Ishikawa (cell line): ENCODE measurements around the gene RAB37.

Experiments used
- CEBPB ChIP-seq: IDR thresholded peaks from 2 replicates; pipeline ENCODE4 v1.6.1; 2012
- CREB1 ChIP-seq: IDR thresholded peaks from 2 replicates; pipeline ENCODE4 v1.6.1; 2012; ENCODE audit warnings: low read depth
- EGR1 ChIP-seq: IDR thresholded peaks from 2 replicates; pipeline ENCODE4 v1.6.1; 2012
- EP300 ChIP-seq: IDR thresholded peaks from 2 replicates; pipeline ENCODE4 v1.6.1; 2012; ENCODE audit warnings: borderline replicate concordance
- FOXM1 ChIP-seq: IDR thresholded peaks from 2 replicates; pipeline ENCODE4 v1.6.1; 2012; ENCODE audit warnings: low read depth, borderline replicate concordance
- MAX ChIP-seq: IDR thresholded peaks from 2 replicates; pipeline ENCODE4 v1.6.1; 2012
- NFIC ChIP-seq: IDR thresholded peaks from 2 replicates; pipeline ENCODE4 v1.6.1; 2012
- RAD21 ChIP-seq: IDR thresholded peaks from 2 replicates; pipeline ENCODE4 v1.6.1; 2012; ENCODE audit warnings: low read depth
- TAF1 ChIP-seq: IDR thresholded peaks from 2 replicates; pipeline ENCODE4 v1.6.1; 2012; ENCODE audit warnings: low read depth, mild to moderate bottlenecking
- TCF12 ChIP-seq: IDR thresholded peaks from 2 replicates; pipeline ENCODE4 v1.6.1; 2012; ENCODE audit warnings: low read depth
- TEAD4 ChIP-seq: IDR thresholded peaks from 2 replicates; pipeline ENCODE4 v1.6.1; 2012
- USF1 ChIP-seq: IDR thresholded peaks from 2 replicates; pipeline ENCODE4 v1.6.1; 2012
- YY1 ChIP-seq: IDR thresholded peaks from 2 replicates; pipeline ENCODE4 v1.6.1; 2012; ENCODE audit warnings: low read depth
- ZBTB7A ChIP-seq: IDR thresholded peaks from 2 replicates; pipeline ENCODE4 v1.6.1; 2012; ENCODE audit warnings: low read depth
- TF ChIP-seq, protein P1 (sequence below): IDR thresholded peaks from 2 replicates; pipeline ENCODE4 v1.6.1; 2012; ENCODE audit warnings: low read depth, mild to moderate bottlenecking

Gene RAB37

GRCh38 chr17:74764751-74765286 is 27.8 kb downstream of the RAB37 start:
- TF ChIP-seq TCF12: no peak

GRCh38 chr17:74766413-74766812 is 29.4 kb downstream of the RAB37 start:
- no peak for TF ChIP-seq TAF1
- no peak for TF ChIP-seq USF1
- no peak for TF ChIP-seq YY1
- TF ChIP-seq EP300: no peak
- no peak for TF ChIP-seq RAD21
- TF ChIP-seq, protein P1, sequence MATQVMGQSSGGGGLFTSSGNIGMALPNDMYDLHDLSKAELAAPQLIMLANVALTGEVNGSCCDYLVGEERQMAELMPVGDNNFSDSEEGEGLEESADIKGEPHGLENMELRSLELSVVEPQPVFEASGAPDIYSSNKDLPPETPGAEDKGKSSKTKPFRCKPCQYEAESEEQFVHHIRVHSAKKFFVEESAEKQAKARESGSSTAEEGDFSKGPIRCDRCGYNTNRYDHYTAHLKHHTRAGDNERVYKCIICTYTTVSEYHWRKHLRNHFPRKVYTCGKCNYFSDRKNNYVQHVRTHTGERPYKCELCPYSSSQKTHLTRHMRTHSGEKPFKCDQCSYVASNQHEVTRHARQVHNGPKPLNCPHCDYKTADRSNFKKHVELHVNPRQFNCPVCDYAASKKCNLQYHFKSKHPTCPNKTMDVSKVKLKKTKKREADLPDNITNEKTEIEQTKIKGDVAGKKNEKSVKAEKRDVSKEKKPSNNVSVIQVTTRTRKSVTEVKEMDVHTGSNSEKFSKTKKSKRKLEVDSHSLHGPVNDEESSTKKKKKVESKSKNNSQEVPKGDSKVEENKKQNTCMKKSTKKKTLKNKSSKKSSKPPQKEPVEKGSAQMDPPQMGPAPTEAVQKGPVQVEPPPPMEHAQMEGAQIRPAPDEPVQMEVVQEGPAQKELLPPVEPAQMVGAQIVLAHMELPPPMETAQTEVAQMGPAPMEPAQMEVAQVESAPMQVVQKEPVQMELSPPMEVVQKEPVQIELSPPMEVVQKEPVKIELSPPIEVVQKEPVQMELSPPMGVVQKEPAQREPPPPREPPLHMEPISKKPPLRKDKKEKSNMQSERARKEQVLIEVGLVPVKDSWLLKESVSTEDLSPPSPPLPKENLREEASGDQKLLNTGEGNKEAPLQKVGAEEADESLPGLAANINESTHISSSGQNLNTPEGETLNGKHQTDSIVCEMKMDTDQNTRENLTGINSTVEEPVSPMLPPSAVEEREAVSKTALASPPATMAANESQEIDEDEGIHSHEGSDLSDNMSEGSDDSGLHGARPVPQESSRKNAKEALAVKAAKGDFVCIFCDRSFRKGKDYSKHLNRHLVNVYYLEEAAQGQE: no peak
- no peak for TF ChIP-seq FOXM1
- TF ChIP-seq CEBPB: no peak
- TF ChIP-seq NFIC: no peak
- TF ChIP-seq MAX: no peak
- no peak for TF ChIP-seq CREB1
- no peak for TF ChIP-seq ZBTB7A
- TF ChIP-seq TCF12: no peak
- no peak for TF ChIP-seq EGR1
- no peak for TF ChIP-seq TEAD4

- TF ChIP-seq TCF12 (no peak), NFIC (no peak), FOXM1 (no peak), TAF1 (no peak), ZBTB7A (no peak), RAD21 (no peak), USF1 (no peak), EP300 (no peak), TEAD4 (no peak), CREB1 (no peak)
These were observed 30.1 kb downstream of the RAB37 start for GRCh38 chr17:74767111-74767516.

DNA sequence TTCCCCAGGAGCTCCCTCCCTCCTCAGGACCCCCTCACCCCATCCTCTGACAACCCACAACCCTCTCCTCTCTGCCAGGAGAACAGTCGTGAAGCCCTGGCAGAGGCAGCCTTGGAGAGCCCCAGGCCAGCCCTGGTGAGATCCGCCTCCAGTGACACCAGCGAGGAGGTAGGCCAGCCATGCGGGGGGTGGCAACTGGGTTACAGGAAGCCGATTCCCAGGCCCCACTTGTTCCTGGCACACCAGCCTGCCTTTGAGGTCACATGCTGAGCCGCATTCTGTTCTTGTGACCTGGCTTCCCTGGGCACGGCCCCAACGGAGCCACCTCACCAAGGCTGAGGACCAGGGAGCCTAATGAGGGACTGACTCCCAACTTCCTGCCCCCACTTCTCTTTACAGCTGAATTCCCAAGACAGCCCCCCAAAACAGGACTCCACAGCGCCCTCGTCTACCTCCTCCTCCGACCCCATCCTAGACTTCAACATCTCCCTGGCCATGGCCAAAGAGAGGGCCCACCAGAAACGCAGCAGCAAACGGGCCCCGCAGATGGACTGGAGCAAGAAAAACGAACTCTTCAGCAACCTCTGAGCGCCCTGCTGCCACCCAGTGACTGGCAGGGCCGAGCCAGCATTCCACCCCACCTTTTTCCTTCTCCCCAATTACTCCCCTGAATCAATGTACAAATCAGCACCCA is 31.2 kb downstream of the RAB37 start:
- TF ChIP-seq ZBTB7A: peak; percentile 33; the same call in 1 of the 2 replicates
- TF ChIP-seq MAX: peak; percentile 82
- TF ChIP-seq TEAD4: peak; percentile 34; the same call in 1 of the 2 replicates
- TF ChIP-seq RAD21: peak; percentile 6; the same call in 1 of the 2 replicates
- TF ChIP-seq YY1: no peak
- TF ChIP-seq CEBPB: no peak
- TF ChIP-seq FOXM1: no peak
- no peak; the same call in 1 of the 2 replicates for TF ChIP-seq TAF1
- TF ChIP-seq USF1: peak; percentile 88
- TF ChIP-seq, protein P1: no peak
- TF ChIP-seq CREB1: no peak
- TF ChIP-seq EGR1: no peak
- peak; percentile 79 for TF ChIP-seq NFIC
- peak; percentile 43; the same call in 1 of the 2 replicates for TF ChIP-seq EP300
- no peak for TF ChIP-seq TCF12

DNA sequence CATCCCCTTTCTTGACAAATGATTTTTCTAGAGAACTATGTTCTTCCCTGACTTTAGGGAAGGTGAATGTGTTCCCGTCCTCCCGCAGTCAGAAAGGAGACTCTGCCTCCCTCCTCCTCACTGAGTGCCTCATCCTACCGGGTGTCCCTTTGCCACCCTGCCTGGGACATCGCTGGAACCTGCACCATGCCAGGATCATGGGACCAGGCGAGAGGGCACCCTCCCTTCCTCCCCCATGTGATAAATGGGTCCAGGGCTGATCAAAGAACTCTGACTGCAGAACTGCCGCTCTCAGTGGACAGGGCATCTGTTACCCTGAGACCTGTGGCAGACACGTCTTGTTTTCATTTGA is 31.7 kb downstream of the RAB37 start:
- TF ChIP-seq TAF1 (no peak), RAD21 (no peak), TCF12 (no peak), USF1 (no peak), CREB1 (no peak)
- TF ChIP-seq, protein P1: no peak
